Measurements from ENCODE around the gene FBXL3. TPM values are rescaled to one million over a fixed set of nuclear protein-coding genes. Genes with fewer than 3 reads are reported as not detected.

Gene FBXL3
- total and polyA plus RNA-seq, 9 donors, result 38.0 to 94.4 (median 54.9) TPM

Other genes starting within 250 kb of the FBXL3 start
- 10 to 100 TPM; 44.1 to 91.8 (median 84.4) TPM for gene KCTD12, start 140.8 kb downstream of the FBXL3 start, total RNA-seq
- gene KCTD12, start 140.8 kb downstream of the FBXL3 start, polyA plus RNA-seq, result 10 to 100 TPM; 52.3 to 68.5 TPM
- not detected for gene ACOD1, start 78.6 kb downstream of the FBXL3 start, total RNA-seq
- not detected for gene ACOD1, start 78.6 kb downstream of the FBXL3 start, polyA plus RNA-seq
- gene CLN5, start 35.1 kb downstream of the FBXL3 start, total RNA-seq, result 10 to 100 TPM; 34.0 to 46.9 (median 36.6) TPM
- gene CLN5, start 35.1 kb downstream of the FBXL3 start, polyA plus RNA-seq, result 10 to 100 TPM; 31.7 to 52.2 TPM

All from ovary (tissue), 9 donors.